ENCODE results near the gene THRB.
"Not testable (repeated sequence)": the region's sequence is repeated elsewhere in the genome, so short reads cannot be mapped to it uniquely, and the experiment has no call there.

The THRB gene

GRCh38 chr3:24440760-24441464 lies 53.7 kb downstream of the THRB start:
- DNase-seq: no peak

- DNase-seq: no peak
Observed at GRCh38 chr3:24439021-24439420, 55.6 kb downstream of the THRB start.

- DNase-seq: no peak
Observed at GRCh38 chr3:24437326-24437725, 57.3 kb downstream of the THRB start.

- no peak for DNase-seq
Observed at GRCh38 chr3:24435584-24435983, 59.1 kb downstream of the THRB start.

GRCh38 chr3:24434651-24435050 lies 60.0 kb downstream of the THRB start:
- no peak for DNase-seq

GRCh38 chr3:24433838-24434591 lies 60.6 kb downstream of the THRB start:
- DNase-seq: no peak

- no peak for DNase-seq
Observed at GRCh38 chr3:24432989-24433388, 61.7 kb downstream of the THRB start.

- DNase-seq: no peak
Observed at GRCh38 chr3:24428481-24428880, 66.2 kb downstream of the THRB start.

GRCh38 chr3:24426896-24427295 lies 67.8 kb downstream of the THRB start:
- no peak for DNase-seq

- DNase-seq: not testable (repeated sequence)
Observed at GRCh38 chr3:24420829-24421228, 73.8 kb downstream of the THRB start.

- no peak for DNase-seq
Observed at GRCh38 chr3:24420224-24420623, 74.4 kb downstream of the THRB start.

- no peak for DNase-seq
Observed at GRCh38 chr3:24419067-24419791, 75.4 kb downstream of the THRB start.

GRCh38 chr3:24417730-24418129 lies 76.9 kb downstream of the THRB start:
- no peak for DNase-seq

- DNase-seq: no peak
Observed at GRCh38 chr3:24416224-24416623, 78.4 kb downstream of the THRB start.

- DNase-seq: no peak
Observed at GRCh38 chr3:24415824-24416223, 78.8 kb downstream of the THRB start.

- DNase-seq: not testable (repeated sequence)
Observed at GRCh38 chr3:24413662-24414061, 81.0 kb downstream of the THRB start.

- peak; percentile 85 for DNase-seq
Observed at GRCh38 chr3:24410860-24411259, 83.8 kb downstream of the THRB start.

- DNase-seq: no peak
Observed at GRCh38 chr3:24407980-24408680, 86.5 kb downstream of the THRB start.

GRCh38 chr3:24406900-24407299 lies 87.8 kb downstream of the THRB start:
- no peak for DNase-seq

GRCh38 chr3:24405057-24405456 lies 89.6 kb downstream of the THRB start:
- no peak for DNase-seq

GRCh38 chr3:24401811-24402185 lies 92.9 kb downstream of the THRB start:
- no peak for DNase-seq

GRCh38 chr3:24401090-24401810 lies 93.4 kb downstream of the THRB start:
- DNase-seq: no peak

- no peak for DNase-seq
Observed at GRCh38 chr3:24400450-24400849, 94.2 kb downstream of the THRB start.

Data from retina (tissue), 1 donor.